ENCODE data around the gene BLOC1S1.

BLOC1S1 gene

DNA sequence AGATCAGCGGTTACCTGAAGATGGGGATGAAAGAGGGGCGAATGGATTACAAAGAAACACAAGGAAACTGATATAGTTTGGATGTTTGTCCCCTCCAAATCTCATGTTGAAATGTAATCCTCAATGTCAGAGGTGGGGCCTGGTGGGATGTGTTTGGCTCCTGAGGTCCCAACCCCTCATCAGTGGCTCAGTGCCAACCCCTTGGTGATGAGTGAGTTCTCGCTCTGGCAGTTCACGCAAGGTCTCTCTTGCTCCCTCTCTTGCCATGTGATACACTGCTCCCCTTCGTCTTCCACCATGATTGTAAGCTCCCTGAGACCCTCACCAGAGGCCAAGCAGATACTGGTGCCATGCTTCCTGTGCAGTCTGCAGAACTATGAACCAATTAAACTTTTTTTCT lies 36.2 kb upstream of the BLOC1S1 start:
- no peak for DNase-seq (ENCODE audit: low read depth)
- TF ChIP-seq, protein P1, sequence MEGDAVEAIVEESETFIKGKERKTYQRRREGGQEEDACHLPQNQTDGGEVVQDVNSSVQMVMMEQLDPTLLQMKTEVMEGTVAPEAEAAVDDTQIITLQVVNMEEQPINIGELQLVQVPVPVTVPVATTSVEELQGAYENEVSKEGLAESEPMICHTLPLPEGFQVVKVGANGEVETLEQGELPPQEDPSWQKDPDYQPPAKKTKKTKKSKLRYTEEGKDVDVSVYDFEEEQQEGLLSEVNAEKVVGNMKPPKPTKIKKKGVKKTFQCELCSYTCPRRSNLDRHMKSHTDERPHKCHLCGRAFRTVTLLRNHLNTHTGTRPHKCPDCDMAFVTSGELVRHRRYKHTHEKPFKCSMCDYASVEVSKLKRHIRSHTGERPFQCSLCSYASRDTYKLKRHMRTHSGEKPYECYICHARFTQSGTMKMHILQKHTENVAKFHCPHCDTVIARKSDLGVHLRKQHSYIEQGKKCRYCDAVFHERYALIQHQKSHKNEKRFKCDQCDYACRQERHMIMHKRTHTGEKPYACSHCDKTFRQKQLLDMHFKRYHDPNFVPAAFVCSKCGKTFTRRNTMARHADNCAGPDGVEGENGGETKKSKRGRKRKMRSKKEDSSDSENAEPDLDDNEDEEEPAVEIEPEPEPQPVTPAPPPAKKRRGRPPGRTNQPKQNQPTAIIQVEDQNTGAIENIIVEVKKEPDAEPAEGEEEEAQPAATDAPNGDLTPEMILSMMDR (IDR thresholded peaks at IDR 0.05; ENCODE audit: insufficient read depth, low read depth, low read length, missing control alignments): no peak
- no peak overlapping the region for H3K4me3 ChIP-seq (ENCODE audit: low read length)

GRCh38 chr12:55681142-55682077 lies 34.4 kb upstream of the BLOC1S1 start:
- no peak overlapping the region for H3K4me3 ChIP-seq (ENCODE audit: low read length)
- TF ChIP-seq, protein P1 (IDR thresholded peaks at IDR 0.05; ENCODE audit: insufficient read depth, low read depth, low read length, missing control alignments): peak; percentile 23
- DNase-seq (ENCODE audit: low read depth): peak; percentile 46

GRCh38 chr12:55682087-55682796 lies 33.6 kb upstream of the BLOC1S1 start:
- TF ChIP-seq, protein P1 (IDR thresholded peaks at IDR 0.05; ENCODE audit: insufficient read depth, low read depth, low read length, missing control alignments): no peak
- DNase-seq (ENCODE audit: low read depth): no peak
- no peak overlapping the region for H3K4me3 ChIP-seq (ENCODE audit: low read length)

- TF ChIP-seq, protein P1 (IDR thresholded peaks at IDR 0.05; ENCODE audit: insufficient read depth, low read depth, low read length, missing control alignments): no peak
- no peak overlapping the region for H3K4me3 ChIP-seq (ENCODE audit: low read length)
- no peak for DNase-seq (ENCODE audit: low read depth)
Observed at GRCh38 chr12:55683676-55684075, 32.2 kb upstream of the BLOC1S1 start.

GRCh38 chr12:55684761-55685370 lies 31.0 kb upstream of the BLOC1S1 start:
- no peak overlapping the region for H3K4me3 ChIP-seq (ENCODE audit: low read length)
- TF ChIP-seq, protein P1 (IDR thresholded peaks at IDR 0.05; ENCODE audit: insufficient read depth, low read depth, low read length, missing control alignments): no peak
- DNase-seq (ENCODE audit: low read depth): no peak

GRCh38 chr12:55685671-55686070 lies 30.2 kb upstream of the BLOC1S1 start:
- H3K4me3 ChIP-seq (ENCODE audit: low read length): no peak overlapping the region
- no peak for DNase-seq (ENCODE audit: low read depth)
- TF ChIP-seq, protein P1 (IDR thresholded peaks at IDR 0.05; ENCODE audit: insufficient read depth, low read depth, low read length, missing control alignments): no peak
